Gastrocnemius medialis (tissue), 4 donors: ENCODE measurements around the gene RBM17.

Source experiments
- POLR2A ChIP-seq, 2 donors: fragments of 450-650 bp; IDR thresholded peaks; one replicate each; pipeline ENCODE4 v1.6.1; 2017; ENCODE audit warnings: antibody characterized with exemption in 2 of 2, mild to moderate bottlenecking in 2 of 2, moderate library complexity in 2 of 2
- TF ChIP-seq, protein P1 (sequence below), 5 experiments: fragments of 450-650 bp in 3 of 5; fragments of 200-600 bp in 2 of 5; sonication (generic) in 2 of 5; IDR thresholded peaks in 4 of 5; conservative IDR thresholded peaks in 1 of 5; 1 replicate in 4 of 5; 2 replicates in 1 of 5; pipeline ENCODE4 v1.5.1; 2016 to 2019; ENCODE audit warnings: antibody characterized with exemption in 5 of 5, mild to moderate bottlenecking in 3 of 5, moderate library complexity in 3 of 5

DNA sequence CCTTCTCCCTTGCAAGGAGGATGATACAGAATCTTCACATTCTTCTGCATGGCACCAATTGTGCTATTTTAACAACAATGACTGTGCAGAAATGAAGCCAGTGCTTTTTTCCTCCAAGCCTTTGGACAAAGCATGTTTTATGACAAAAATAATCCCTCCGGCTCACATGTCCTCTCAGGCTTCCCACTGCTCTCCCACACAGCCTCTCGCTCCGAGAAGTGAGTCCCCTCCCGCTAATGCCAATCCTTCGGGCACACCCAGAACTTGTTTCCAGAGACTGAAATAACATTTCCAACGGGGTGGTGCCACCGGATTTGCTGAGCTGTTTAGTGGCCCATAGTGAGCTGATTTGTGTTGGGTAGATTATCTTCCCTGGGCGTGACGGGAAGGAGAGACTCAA lies 35.8 kb downstream of the RBM17 start:
- peak in 1 of 2 donors; percentile 9 for TF ChIP-seq POLR2A (IDR thresholded peaks at IDR 0.05)
- TF ChIP-seq, protein P1, sequence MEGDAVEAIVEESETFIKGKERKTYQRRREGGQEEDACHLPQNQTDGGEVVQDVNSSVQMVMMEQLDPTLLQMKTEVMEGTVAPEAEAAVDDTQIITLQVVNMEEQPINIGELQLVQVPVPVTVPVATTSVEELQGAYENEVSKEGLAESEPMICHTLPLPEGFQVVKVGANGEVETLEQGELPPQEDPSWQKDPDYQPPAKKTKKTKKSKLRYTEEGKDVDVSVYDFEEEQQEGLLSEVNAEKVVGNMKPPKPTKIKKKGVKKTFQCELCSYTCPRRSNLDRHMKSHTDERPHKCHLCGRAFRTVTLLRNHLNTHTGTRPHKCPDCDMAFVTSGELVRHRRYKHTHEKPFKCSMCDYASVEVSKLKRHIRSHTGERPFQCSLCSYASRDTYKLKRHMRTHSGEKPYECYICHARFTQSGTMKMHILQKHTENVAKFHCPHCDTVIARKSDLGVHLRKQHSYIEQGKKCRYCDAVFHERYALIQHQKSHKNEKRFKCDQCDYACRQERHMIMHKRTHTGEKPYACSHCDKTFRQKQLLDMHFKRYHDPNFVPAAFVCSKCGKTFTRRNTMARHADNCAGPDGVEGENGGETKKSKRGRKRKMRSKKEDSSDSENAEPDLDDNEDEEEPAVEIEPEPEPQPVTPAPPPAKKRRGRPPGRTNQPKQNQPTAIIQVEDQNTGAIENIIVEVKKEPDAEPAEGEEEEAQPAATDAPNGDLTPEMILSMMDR (IDR thresholded peaks at IDR 0.05 in 4 of 5, conservative IDR thresholded peaks at IDR 0.05 in 1 of 5): no peak
